Stomach (tissue), 4 donors: ENCODE measurements around the gene CD247.

Source experiments
- POLR2A ChIP-seq, 4 donors: fragments of 450-650 bp; IDR thresholded peaks; one replicate each; pipeline ENCODE4 v1.6.1; 2016; ENCODE audit warnings: antibody characterized with exemption in 4 of 4, control low read depth in 2 of 4, mild to moderate bottlenecking in 1 of 4, moderate library complexity in 1 of 4
- POLR2AphosphoS5 ChIP-seq, 3 donors: sonication (generic); formaldehyde crosslinking; IDR thresholded peaks; one replicate each; pipeline ENCODE4 v1.6.1; 2016; ENCODE audit warnings: antibody characterized with exemption in 3 of 3
- TF ChIP-seq, protein P1 (sequence below), 7 experiments: fragments of 450-650 bp in 4 of 7; fragments of 200-600 bp in 3 of 7; sonication (generic) in 3 of 7; IDR thresholded peaks; one replicate each; pipeline ENCODE4 v1.5.1; 2016 to 2019; ENCODE audit warnings: antibody characterized with exemption in 7 of 7, control low read depth in 2 of 7, mild to moderate bottlenecking in 1 of 7

DNA sequence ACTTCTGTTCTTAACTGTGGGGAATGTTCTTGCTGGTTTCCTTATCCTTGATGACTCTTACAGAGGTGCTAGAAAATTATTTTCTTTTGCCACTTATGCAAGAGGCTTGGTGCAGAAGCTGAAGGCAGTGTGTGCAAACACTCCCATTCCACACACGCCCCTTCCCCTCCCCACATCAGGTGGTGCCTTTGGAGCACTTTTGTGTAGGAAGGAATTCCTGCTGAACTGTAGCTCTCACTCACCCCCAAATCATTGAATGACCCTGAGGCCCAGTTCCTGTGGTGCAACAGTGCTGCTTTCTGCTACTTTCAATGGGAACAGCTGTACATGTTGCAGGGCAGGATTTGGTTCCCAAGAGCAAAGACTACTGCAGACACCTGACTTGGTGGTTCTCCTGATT lies 101.8 kb downstream of the CD247 start:
- TF ChIP-seq, protein P1, sequence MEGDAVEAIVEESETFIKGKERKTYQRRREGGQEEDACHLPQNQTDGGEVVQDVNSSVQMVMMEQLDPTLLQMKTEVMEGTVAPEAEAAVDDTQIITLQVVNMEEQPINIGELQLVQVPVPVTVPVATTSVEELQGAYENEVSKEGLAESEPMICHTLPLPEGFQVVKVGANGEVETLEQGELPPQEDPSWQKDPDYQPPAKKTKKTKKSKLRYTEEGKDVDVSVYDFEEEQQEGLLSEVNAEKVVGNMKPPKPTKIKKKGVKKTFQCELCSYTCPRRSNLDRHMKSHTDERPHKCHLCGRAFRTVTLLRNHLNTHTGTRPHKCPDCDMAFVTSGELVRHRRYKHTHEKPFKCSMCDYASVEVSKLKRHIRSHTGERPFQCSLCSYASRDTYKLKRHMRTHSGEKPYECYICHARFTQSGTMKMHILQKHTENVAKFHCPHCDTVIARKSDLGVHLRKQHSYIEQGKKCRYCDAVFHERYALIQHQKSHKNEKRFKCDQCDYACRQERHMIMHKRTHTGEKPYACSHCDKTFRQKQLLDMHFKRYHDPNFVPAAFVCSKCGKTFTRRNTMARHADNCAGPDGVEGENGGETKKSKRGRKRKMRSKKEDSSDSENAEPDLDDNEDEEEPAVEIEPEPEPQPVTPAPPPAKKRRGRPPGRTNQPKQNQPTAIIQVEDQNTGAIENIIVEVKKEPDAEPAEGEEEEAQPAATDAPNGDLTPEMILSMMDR (IDR thresholded peaks at IDR 0.05) = no peak
- TF ChIP-seq POLR2AphosphoS5 (IDR thresholded peaks at IDR 0.05) (no peak), POLR2A (IDR thresholded peaks at IDR 0.05) (no peak)
